ENCODE results near the gene QSOX2.

The QSOX2 gene

GRCh38 chr9:136171801-136172411 lies 73.7 kb downstream of the QSOX2 start:
- DNase-seq (ENCODE audit: low read depth in 1 of 2, low spot score in 1 of 2) = no peak
- TF ChIP-seq JUND (IDR thresholded peaks at IDR 0.05; ENCODE audit: low read depth) = no peak
- in situ Hi-C loops (cut with HindIII; ENCODE audit: low pct_unique_long_range_greater_than_20kb, low sequenced_read_pairs) = no loop called here

- peak; percentile 37 to 66 for DNase-seq (ENCODE audit: low read depth in 1 of 2, low spot score in 1 of 2)
- TF ChIP-seq JUND (IDR thresholded peaks at IDR 0.05; ENCODE audit: low read depth) = no peak
- in situ Hi-C loops (cut with HindIII; ENCODE audit: low pct_unique_long_range_greater_than_20kb, low sequenced_read_pairs) = no loop called here
Observed at GRCh38 chr9:136171009-136171800, 74.4 kb downstream of the QSOX2 start.

GRCh38 chr9:136170006-136170901 lies 75.4 kb downstream of the QSOX2 start:
- no peak for TF ChIP-seq JUND (IDR thresholded peaks at IDR 0.05; ENCODE audit: low read depth)
- in situ Hi-C loops (cut with HindIII; ENCODE audit: low pct_unique_long_range_greater_than_20kb, low sequenced_read_pairs) = no loop called here
- DNase-seq (ENCODE audit: low read depth in 1 of 2, low spot score in 1 of 2) = peak; percentile 43 to 65

GRCh38 chr9:136169495-136169894 lies 76.1 kb downstream of the QSOX2 start:
- no peak for TF ChIP-seq JUND (IDR thresholded peaks at IDR 0.05; ENCODE audit: low read depth)
- in situ Hi-C loops (cut with HindIII; ENCODE audit: low pct_unique_long_range_greater_than_20kb, low sequenced_read_pairs) = no loop called here
- no peak for DNase-seq (ENCODE audit: low read depth in 1 of 2, low spot score in 1 of 2)

- DNase-seq (ENCODE audit: low read depth in 1 of 2, low spot score in 1 of 2) = no peak
- no peak for TF ChIP-seq JUND (IDR thresholded peaks at IDR 0.05; ENCODE audit: low read depth)
- in situ Hi-C loops (cut with HindIII; ENCODE audit: low pct_unique_long_range_greater_than_20kb, low sequenced_read_pairs) = no loop called here
Observed at GRCh38 chr9:136163248-136163850, 82.3 kb downstream of the QSOX2 start.

GRCh38 chr9:136160995-136161610 lies 84.5 kb downstream of the QSOX2 start:
- DNase-seq (ENCODE audit: low read depth in 1 of 2, low spot score in 1 of 2) = no peak
- no peak for TF ChIP-seq JUND (IDR thresholded peaks at IDR 0.05; ENCODE audit: low read depth)
- in situ Hi-C loops (cut with HindIII; ENCODE audit: low pct_unique_long_range_greater_than_20kb, low sequenced_read_pairs) = no loop called here

- in situ Hi-C loops (cut with HindIII; ENCODE audit: low pct_unique_long_range_greater_than_20kb, low sequenced_read_pairs) = no loop called here
- no peak for DNase-seq (ENCODE audit: low read depth in 1 of 2, low spot score in 1 of 2)
- no peak for TF ChIP-seq JUND (IDR thresholded peaks at IDR 0.05; ENCODE audit: low read depth)
Observed at GRCh38 chr9:136160381-136160841, 85.2 kb downstream of the QSOX2 start.

- in situ Hi-C loops (cut with HindIII; ENCODE audit: low pct_unique_long_range_greater_than_20kb, low sequenced_read_pairs) = no loop called here
- no peak for DNase-seq (ENCODE audit: low read depth in 1 of 2, low spot score in 1 of 2)
- no peak for TF ChIP-seq JUND (IDR thresholded peaks at IDR 0.05; ENCODE audit: low read depth)
Observed at GRCh38 chr9:136159851-136160250, 85.8 kb downstream of the QSOX2 start.

GRCh38 chr9:136157477-136158265 lies 87.9 kb downstream of the QSOX2 start:
- TF ChIP-seq JUND (IDR thresholded peaks at IDR 0.05; ENCODE audit: low read depth) = no peak
- DNase-seq (ENCODE audit: low read depth in 1 of 2, low spot score in 1 of 2) = no peak
- in situ Hi-C loops (cut with HindIII; ENCODE audit: low pct_unique_long_range_greater_than_20kb, low sequenced_read_pairs) = no loop called here

Data from T47D (cell line).